HepG2 (cell line): ENCODE results near the gene MRFAP1.

ENCODE experiments used
- PITX1 ChIP-seq: sonication (generic); formaldehyde crosslinking; IDR thresholded peaks from 2 replicates; pipeline ENCODE4 v1.5.1; 2020; ENCODE audit warnings: mild to moderate bottlenecking, missing genetic modification reagents
- ZNF280D ChIP-seq: sonication (generic); formaldehyde crosslinking; IDR thresholded peaks from 2 replicates; pipeline ENCODE4 v1.5.1; 2020; ENCODE audit warnings: mild to moderate bottlenecking, missing genetic modification reagents

- TF ChIP-seq ZNF280D (no peak), PITX1 (no peak)
These were observed 38.7 kb upstream of the MRFAP1 start for GRCh38 chr4:6601661-6602250.
